ENCODE results near the gene TCF7L1.

The TCF7L1 gene

DNA sequence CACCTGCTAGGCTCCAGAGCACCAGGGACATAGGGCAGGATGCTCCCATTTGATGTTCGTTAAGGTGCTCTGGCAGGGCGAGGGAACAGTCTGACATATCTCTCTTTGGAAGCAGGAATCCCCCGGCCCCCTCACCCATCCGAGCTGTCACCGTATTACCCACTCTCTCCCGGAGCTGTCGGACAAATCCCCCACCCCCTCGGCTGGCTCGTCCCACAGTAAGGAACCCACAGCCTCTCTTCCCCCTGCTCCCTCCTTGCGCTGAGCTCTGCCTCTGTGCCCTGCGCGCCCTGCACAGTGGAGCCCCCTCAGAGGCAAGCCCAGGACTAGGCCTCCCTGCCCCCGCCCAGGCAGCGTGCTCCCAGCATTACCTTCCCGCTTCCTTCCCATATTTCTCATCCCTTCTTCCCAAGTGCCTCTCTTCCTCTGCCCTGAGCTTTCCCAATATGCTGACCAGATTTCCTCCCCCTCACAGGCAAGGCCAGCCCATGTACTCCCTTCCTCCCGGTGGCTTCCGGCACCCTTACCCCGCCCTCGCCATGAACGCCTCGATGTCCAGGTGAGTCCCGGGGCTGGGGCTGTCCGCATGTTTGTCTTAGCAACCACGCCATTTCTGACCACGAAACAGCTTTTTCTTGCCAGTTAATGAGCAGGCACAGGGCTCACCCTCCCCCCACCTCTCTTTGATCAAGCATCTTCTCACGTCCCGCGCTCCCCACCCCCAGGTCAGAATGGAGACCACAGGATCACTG, 170.8 kb downstream of the TCF7L1 start:
- DNase-seq (ENCODE audit: low read depth): no peak
- H3K4me3 ChIP-seq (ENCODE audit: control insufficient read depth, low read depth, low read length): no peak overlapping the region
- TF ChIP-seq, protein P1, sequence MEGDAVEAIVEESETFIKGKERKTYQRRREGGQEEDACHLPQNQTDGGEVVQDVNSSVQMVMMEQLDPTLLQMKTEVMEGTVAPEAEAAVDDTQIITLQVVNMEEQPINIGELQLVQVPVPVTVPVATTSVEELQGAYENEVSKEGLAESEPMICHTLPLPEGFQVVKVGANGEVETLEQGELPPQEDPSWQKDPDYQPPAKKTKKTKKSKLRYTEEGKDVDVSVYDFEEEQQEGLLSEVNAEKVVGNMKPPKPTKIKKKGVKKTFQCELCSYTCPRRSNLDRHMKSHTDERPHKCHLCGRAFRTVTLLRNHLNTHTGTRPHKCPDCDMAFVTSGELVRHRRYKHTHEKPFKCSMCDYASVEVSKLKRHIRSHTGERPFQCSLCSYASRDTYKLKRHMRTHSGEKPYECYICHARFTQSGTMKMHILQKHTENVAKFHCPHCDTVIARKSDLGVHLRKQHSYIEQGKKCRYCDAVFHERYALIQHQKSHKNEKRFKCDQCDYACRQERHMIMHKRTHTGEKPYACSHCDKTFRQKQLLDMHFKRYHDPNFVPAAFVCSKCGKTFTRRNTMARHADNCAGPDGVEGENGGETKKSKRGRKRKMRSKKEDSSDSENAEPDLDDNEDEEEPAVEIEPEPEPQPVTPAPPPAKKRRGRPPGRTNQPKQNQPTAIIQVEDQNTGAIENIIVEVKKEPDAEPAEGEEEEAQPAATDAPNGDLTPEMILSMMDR (IDR thresholded peaks at IDR 0.05; ENCODE audit: control insufficient read depth, insufficient read depth, low read depth, low read length, missing control alignments): no peak

DNA sequence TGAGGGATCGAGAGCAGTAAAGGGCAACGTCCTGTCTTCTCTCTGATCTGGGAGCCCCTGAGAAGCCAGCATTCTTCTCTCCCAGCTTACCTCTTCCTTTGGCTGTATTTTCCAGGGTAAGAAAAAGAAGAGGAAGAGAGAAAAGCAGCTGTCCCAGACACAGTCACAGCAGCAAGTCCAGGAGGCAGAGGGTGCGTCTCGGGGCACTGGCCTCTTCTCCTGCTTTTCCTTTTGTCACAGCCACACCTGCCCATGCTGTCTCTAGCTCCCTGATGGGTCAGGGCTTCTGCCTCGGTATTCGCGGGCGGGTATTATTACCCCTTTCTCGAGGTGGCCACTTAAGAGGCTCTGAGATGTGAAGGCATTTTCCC, 174.3 kb downstream of the TCF7L1 start:
- TF ChIP-seq, protein P1 (IDR thresholded peaks at IDR 0.05; ENCODE audit: control insufficient read depth, insufficient read depth, low read depth, low read length, missing control alignments): no peak
- H3K4me3 ChIP-seq (ENCODE audit: control insufficient read depth, low read depth, low read length): no peak overlapping the region

DNA sequence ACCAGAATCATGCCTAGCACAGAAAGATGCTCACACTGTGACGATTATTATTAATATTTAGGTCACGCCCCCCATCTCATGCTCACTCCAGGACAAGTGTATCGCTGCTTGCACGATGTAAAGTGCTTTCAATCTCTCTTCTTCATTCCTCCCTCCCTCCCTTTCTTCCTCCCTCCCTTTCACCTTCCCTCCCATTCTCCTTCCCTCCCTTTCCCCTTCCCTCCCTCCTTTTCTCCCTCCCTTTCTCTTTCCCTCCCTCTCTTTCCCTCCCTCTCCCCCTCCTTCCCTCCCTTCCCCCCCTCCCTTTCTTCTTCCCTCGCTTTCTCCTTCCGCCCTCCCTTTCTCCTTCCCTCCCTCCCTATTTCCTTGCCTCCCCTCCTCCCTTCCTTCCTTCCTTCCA, 175.0 kb downstream of the TCF7L1 start:
- TF ChIP-seq, protein P1 (IDR thresholded peaks at IDR 0.05; ENCODE audit: control insufficient read depth, insufficient read depth, low read depth, low read length, missing control alignments): no peak
- no peak for DNase-seq (ENCODE audit: low read depth)

More for the DNA sequence above, 174.3 kb downstream of the TCF7L1 start:
- no peak for DNase-seq (ENCODE audit: low read depth)

DNA sequence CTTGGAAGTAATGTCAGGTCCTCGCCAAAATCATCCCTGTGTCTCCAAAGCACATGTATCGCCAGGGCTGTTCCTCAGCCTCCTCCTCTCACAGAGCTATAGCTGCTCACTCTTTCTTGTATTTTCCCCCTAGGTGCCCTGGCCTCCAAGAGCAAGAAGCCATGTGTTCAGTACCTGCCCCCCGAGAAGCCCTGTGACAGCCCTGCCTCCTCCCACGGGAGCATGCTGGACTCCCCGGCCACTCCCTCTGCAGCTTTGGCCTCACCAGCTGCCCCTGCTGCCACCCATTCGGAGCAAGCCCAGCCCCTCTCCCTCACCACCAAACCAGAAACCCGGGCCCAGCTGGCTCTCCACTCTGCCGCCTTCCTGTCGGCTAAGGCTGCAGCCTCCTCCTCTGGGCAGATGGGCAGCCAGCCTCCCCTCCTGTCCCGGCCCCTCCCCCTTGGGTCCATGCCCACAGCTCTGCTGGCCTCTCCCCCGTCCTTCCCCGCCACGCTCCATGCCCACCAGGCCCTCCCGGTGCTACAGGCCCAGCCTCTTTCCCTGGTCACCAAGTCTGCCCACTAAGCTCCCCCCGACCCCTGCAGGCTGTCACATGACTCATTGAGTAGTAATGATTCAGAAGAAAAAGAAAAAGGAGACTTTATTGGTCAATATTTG, 175.8 kb downstream of the TCF7L1 start:
- TF ChIP-seq, protein P1 (IDR thresholded peaks at IDR 0.05; ENCODE audit: control insufficient read depth, insufficient read depth, low read depth, low read length, missing control alignments): no peak
- H3K4me3 ChIP-seq (ENCODE audit: control insufficient read depth, low read depth, low read length): no peak overlapping the region
- DNase-seq (ENCODE audit: low read depth): no peak

More for the DNA sequence above, 175.0 kb downstream of the TCF7L1 start:
- no peak overlapping the region for H3K4me3 ChIP-seq (ENCODE audit: control insufficient read depth, low read depth, low read length)

DNA sequence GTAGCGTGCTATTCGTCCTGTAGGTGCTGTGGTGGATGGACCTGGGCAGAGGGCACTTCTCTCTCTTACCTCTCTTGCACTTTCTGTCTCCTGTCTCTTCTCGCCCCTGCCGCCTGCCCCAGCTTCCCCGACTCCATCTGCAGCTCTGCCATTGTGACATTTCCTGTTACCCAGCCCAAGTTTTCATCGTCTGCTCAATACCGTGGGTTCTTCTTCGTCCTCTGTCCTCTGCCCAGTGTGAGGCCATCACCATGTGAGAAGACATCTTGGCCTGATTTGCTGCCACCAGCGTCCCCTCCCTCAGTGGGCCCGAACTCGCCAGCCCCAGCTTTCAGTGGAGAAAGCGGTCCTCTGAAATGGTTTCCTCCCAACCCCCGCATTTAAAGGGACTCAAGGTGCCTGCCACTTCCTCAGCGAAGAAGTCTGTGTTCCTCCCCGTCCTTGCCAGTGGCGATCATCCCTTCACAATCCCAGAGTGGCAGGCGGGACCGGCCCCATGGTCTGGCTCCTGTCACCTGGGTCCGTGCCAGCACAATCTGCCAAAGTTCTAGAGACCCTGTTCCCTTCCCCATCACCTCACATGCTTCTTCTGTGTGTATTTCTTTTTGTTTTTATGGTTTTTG, 176.6 kb downstream of the TCF7L1 start:
- TF ChIP-seq, protein P1 (IDR thresholded peaks at IDR 0.05; ENCODE audit: control insufficient read depth, insufficient read depth, low read depth, low read length, missing control alignments): no peak
- no peak for DNase-seq (ENCODE audit: low read depth)
- no peak overlapping the region for H3K4me3 ChIP-seq (ENCODE audit: control insufficient read depth, low read depth, low read length)

DNA sequence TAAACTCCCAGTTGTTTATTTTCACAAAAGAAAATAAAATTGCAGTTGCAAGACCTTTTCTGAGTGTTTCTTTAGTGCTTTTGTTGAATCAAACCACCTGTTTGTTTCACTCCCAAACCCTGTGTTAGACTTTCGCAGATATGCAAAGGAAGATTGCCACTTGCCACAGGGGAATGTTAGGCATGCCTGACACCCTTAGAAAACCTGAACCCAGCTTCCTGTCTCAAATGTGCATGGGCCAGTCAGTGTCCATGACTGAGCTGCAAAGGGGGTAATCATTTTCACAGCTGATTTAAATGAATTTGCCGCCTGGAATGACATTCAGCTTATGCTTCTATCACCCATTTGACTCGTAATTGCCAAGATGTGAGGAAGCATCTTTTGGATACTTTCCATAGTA, 177.1 kb downstream of the TCF7L1 start:
- TF ChIP-seq, protein P1 (IDR thresholded peaks at IDR 0.05; ENCODE audit: control insufficient read depth, insufficient read depth, low read depth, low read length, missing control alignments): no peak
- no peak overlapping the region for H3K4me3 ChIP-seq (ENCODE audit: control insufficient read depth, low read depth, low read length)
- DNase-seq (ENCODE audit: low read depth): no peak
